GM03348 (cell line): ENCODE measurements around the gene UNC119B.
A peak's percentile ranks its signal among the peaks of the same experiment; 100 is the strongest.

Experiments
- DNase-seq: peaks from one replicate; pipeline ENCODE4 v3.0.0; 2012; ENCODE audit warnings: low spot score

The UNC119B gene

GRCh38 chr12:120688527-120689071 is 21.7 kb upstream of the UNC119B start:
- DNase-seq: peak; percentile 20

GRCh38 chr12:120689397-120690082 is 20.7 kb upstream of the UNC119B start:
- no peak for DNase-seq

GRCh38 chr12:120690083-120690450 is 20.2 kb upstream of the UNC119B start:
- DNase-seq: no peak

- DNase-seq: no peak
Observed at GRCh38 chr12:120690978-120691377, 19.3 kb upstream of the UNC119B start.

GRCh38 chr12:120692524-120693033 is 17.7 kb upstream of the UNC119B start:
- no peak for DNase-seq

GRCh38 chr12:120693848-120694247 is 16.4 kb upstream of the UNC119B start:
- no peak for DNase-seq

GRCh38 chr12:120696626-120697025 is 13.6 kb upstream of the UNC119B start:
- no peak for DNase-seq

GRCh38 chr12:120697344-120697743 is 12.9 kb upstream of the UNC119B start:
- no peak for DNase-seq

- no peak for DNase-seq
Observed at GRCh38 chr12:120698665-120699064, 11.6 kb upstream of the UNC119B start.

GRCh38 chr12:120699553-120699952 is 10.7 kb upstream of the UNC119B start:
- no peak for DNase-seq

GRCh38 chr12:120700886-120701285 is 9.4 kb upstream of the UNC119B start:
- no peak for DNase-seq

- no peak for DNase-seq
Observed at GRCh38 chr12:120702637-120703036, 7.6 kb upstream of the UNC119B start.

- no peak for DNase-seq
Observed at GRCh38 chr12:120703311-120703942, 6.8 kb upstream of the UNC119B start.

GRCh38 chr12:120705618-120706017 is 4.6 kb upstream of the UNC119B start:
- no peak for DNase-seq

GRCh38 chr12:120706029-120706428 is 4.2 kb upstream of the UNC119B start:
- DNase-seq: no peak

- DNase-seq: no peak
Observed at GRCh38 chr12:120708651-120709050, 1.6 kb upstream of the UNC119B start.

GRCh38 chr12:120710805-120711296 is 593 bp downstream of the UNC119B start:
- DNase-seq: peak; percentile 42

- DNase-seq: peak; percentile 15
Observed at GRCh38 chr12:120711411-120711810, 1.2 kb downstream of the UNC119B start.

GRCh38 chr12:120712610-120713009 is 2.4 kb downstream of the UNC119B start:
- no peak for DNase-seq

- peak; percentile 86 for DNase-seq
Observed at GRCh38 chr12:120713861-120714482, 3.7 kb downstream of the UNC119B start.

GRCh38 chr12:120718055-120718454 is 7.8 kb downstream of the UNC119B start:
- DNase-seq: no peak

GRCh38 chr12:120719072-120719471 is 8.8 kb downstream of the UNC119B start:
- no peak for DNase-seq
